HepG2 (cell line): ENCODE data around the gene ATP13A3. TPM values are rescaled to one million over a fixed set of nuclear protein-coding genes. Genes with fewer than 3 reads are reported as not detected.
"Not testable (repeated sequence)": the region's sequence is repeated elsewhere in the genome, so short reads cannot be mapped to it uniquely, and the experiment has no call there.

Experiments used
- ATAC-seq: fragments of 200-7000 bp; cut with Tn5 transposase; 3 replicates; pipeline ENCODE4 v1.9.1; 2020; ENCODE audit warnings: mild to moderate bottlenecking, moderate library complexity
- BruUV-seq: library from RNA; stranded (reverse); fragments of 400-500 nt; replicated peaks from 2 replicates; lab custom pipeline; 2021; lab: Mats Ljungman, UMichigan
- CTCF ChIA-PET: fragments of 300-600 bp; formaldehyde crosslinking; extraction: SDS; loops from one replicate; lab custom pipeline; 2021; ENCODE audit warnings: low total read pairs, inconsistent platforms, low intra/inter-chr PET ratio; lab: Yijun Ruan, JAX
- POLR2A ChIA-PET: fragments of 350-600 bp; sonication (Branson Sonifier 250); formaldehyde crosslinking; loops from one replicate; lab custom pipeline; 2020; ENCODE audit warnings: antibody characterized with exemption, inconsistent platforms; lab: Yijun Ruan, JAX
- DNase-seq: peaks from one replicate; pipeline ENCODE4 v3.0.0-alpha.2; 2015; ENCODE audit warnings: low spot score
- FAIRE-seq: peaks from 3 replicates; lab custom pipeline; 2011; peaks lifted over from hg19 to GRCh38; lab: Jason Lieb, UNC
- H2AFZ ChIP-seq: one replicate; pipeline ENCODE4 v1.6.1; 2011; ENCODE audit warnings: low read length, inconsistent platforms
- H3K27ac ChIP-seq: fragments of 300-600 bp; 3 replicates; pipeline ENCODE4 v1.8.0; 2011; ENCODE audit warnings: mixed run types, mild to moderate bottlenecking, mixed read lengths, low read length, inconsistent platforms; ENCODE audit not compliant: insufficient read depth; ENCODE audit errors: extremely low read length
- H3K27me3 ChIP-seq, 2 experiments: fragments of 200-600 bp in 1 of 2; 2 replicates in 1 of 2; 3 replicates in 1 of 2; pipeline versions ENCODE4 v1.6.0 to v1.8.0; 2011; ENCODE audit warnings: low read length in 2 of 2, mild to moderate bottlenecking in 2 of 2, moderate library complexity in 2 of 2, inconsistent platforms in 1 of 2; ENCODE audit not compliant: insufficient read depth in 2 of 2, control insufficient read depth in 1 of 2
- H3K36me3 ChIP-seq, 2 experiments: fragments of 200-600 bp in 1 of 2; replicated peaks in 1 of 2; 2 replicates in 1 of 2; 3 replicates in 1 of 2; pipeline versions ENCODE4 v1.5.1 to v1.8.0; 2011; ENCODE audit warnings: low read length in 2 of 2, inconsistent platforms in 1 of 2; ENCODE audit not compliant: insufficient read depth in 2 of 2, control insufficient read depth in 1 of 2
- H3K4me1 ChIP-seq: 2 replicates; pipeline ENCODE4 v1.5.1; 2012; ENCODE audit warnings: low read length, inconsistent platforms; ENCODE audit not compliant: insufficient read depth
- H3K4me2 ChIP-seq: 2 replicates; pipeline ENCODE4 v1.6.0; 2011; ENCODE audit warnings: low read depth, low read length, inconsistent platforms
- H3K4me3 ChIP-seq, 3 experiments: fragments of 200-600 bp in 1 of 3; sonication (generic), shearing (Covaris generic) in 1 of 3; replicated peaks in 1 of 3; 2 replicates each; pipeline ENCODE4 v1.5.1; 2011 to 2016; ENCODE audit warnings: low read length in 3 of 3, inconsistent platforms in 2 of 3, low read depth in 2 of 3, mild to moderate bottlenecking in 2 of 3, control low read depth in 1 of 3, mixed read lengths in 1 of 3; ENCODE audit not compliant: insufficient read depth in 1 of 3
- H3K79me2 ChIP-seq: one replicate; pipeline ENCODE4 v1.6.1; 2011; ENCODE audit warnings: low read length, inconsistent platforms; ENCODE audit not compliant: insufficient read depth
- H3K9ac ChIP-seq: 2 replicates; pipeline ENCODE4 v1.6.0; 2011; ENCODE audit warnings: mild to moderate bottlenecking, low read depth, low read length, inconsistent platforms; ENCODE audit not compliant: insufficient read depth
- H3K9me3 ChIP-seq: 2 replicates; pipeline ENCODE4 v1.5.1; 2012; ENCODE audit warnings: mild to moderate bottlenecking, low read length
- H4K20me1 ChIP-seq: 2 replicates; pipeline ENCODE4 v1.6.0; 2011; ENCODE audit warnings: inconsistent platforms, mild to moderate bottlenecking, low read length, moderate library complexity; ENCODE audit not compliant: insufficient read depth
- ATF7-NPFF ChIP-seq: sonication (generic); formaldehyde crosslinking; IDR thresholded peaks from 2 replicates; pipeline ENCODE4 v1.8.1; 2023; ENCODE audit warnings: mild to moderate bottlenecking, low read depth, missing genetic modification reagents, moderate library complexity
- CENPBD1 ChIP-seq: sonication (generic); formaldehyde crosslinking; IDR thresholded peaks from 2 replicates; pipeline ENCODE4 v1.8.0; 2022; ENCODE audit warnings: missing genetic modification reagents, low read depth, mild to moderate bottlenecking, borderline replicate concordance
- CHCHD3 ChIP-seq: sonication (generic); formaldehyde crosslinking; IDR thresholded peaks from 2 replicates; pipeline ENCODE4 v1.8.0; 2022; ENCODE audit warnings: mild to moderate bottlenecking, missing genetic modification reagents, moderate library complexity
- MBD4 ChIP-seq: IDR thresholded peaks from 2 replicates; pipeline ENCODE4 v1.6.1; 2012; ENCODE audit warnings: low read length, inconsistent platforms, borderline replicate concordance
- SOX13 ChIP-seq, 3 experiments: fragments of 450-650 bp in 1 of 3; sonication (generic) in 1 of 3; formaldehyde crosslinking in 1 of 3; IDR thresholded peaks in 2 of 3; conservative IDR thresholded peaks in 1 of 3; 2 replicates each; pipeline versions ENCODE4 v1.5.0 to v1.6.1; 2016 to 2020; ENCODE audit warnings: antibody characterized with exemption in 1 of 3, mild to moderate bottlenecking in 1 of 3, missing compliant biosample characterization in 1 of 3, missing genetic modification reagents in 1 of 3, moderate library complexity in 1 of 3
- ZNF333 ChIP-seq: sonication (generic); formaldehyde crosslinking; IDR thresholded peaks from 2 replicates; pipeline ENCODE4 v1.4.0; 2020; ENCODE audit warnings: mild to moderate bottlenecking, missing genetic modification reagents, borderline replicate concordance
- ZNF33B ChIP-seq: sonication (generic); formaldehyde crosslinking; IDR thresholded peaks from 2 replicates; pipeline ENCODE4 v1.5.1; 2020; ENCODE audit warnings: mild to moderate bottlenecking, missing genetic modification reagents
- ZNF383 ChIP-seq: sonication (generic); formaldehyde crosslinking; IDR thresholded peaks from 2 replicates; pipeline ENCODE4 v1.4.0; 2020; ENCODE audit warnings: missing genetic modification reagents, mild to moderate bottlenecking, borderline replicate concordance
- ZNF44 ChIP-seq: sonication (generic); formaldehyde crosslinking; IDR thresholded peaks from 2 replicates; pipeline ENCODE4 v1.5.1; 2020; ENCODE audit warnings: mild to moderate bottlenecking, missing genetic modification reagents
- WGBS: methylation state at CpG from one replicate; pipeline ENCODE4 v1.1.6; 2017; ENCODE audit warnings: low lambda C conversion rate; 5-methylcytosine and 5-hydroxymethylcytosine counted together
- in situ Hi-C: cut with HindIII; loops from 2 replicates; pipeline ENCODE4 v1.10.0; 2017; ENCODE audit warnings: low pct_unique_long_range_greater_than_20kb; ENCODE audit not compliant: extremely low pct_ligation_motif_present
- intact Hi-C: fragments of 100-400 bp; cut with micrococcal nuclease; formaldehyde crosslinking; loops from one replicate; pipeline ENCODE4 v1.10.0; 2022; ENCODE audit not compliant: unreplicated experiment
- polyA plus RNA-seq, 8 experiments: library from polyadenylated mRNA; depleted of rRNA in 3 of 8; stranded (reverse) in 7 of 8; unstranded in 1 of 8; fragments of >200 nt; fragmentation: Illumina TruSeq in 4 of 8; extraction: Trizol in 4 of 8; gene quantifications; 2 replicates each; pipeline versions ENCODE4 v1.2.1 to v1.2.3, GENCODE V29; 2011 to 2016; ENCODE audit warnings: low read depth in 4 of 8, missing spikeins in 1 of 8, mixed read lengths in 1 of 8; ENCODE audit not compliant: insufficient read depth in 1 of 8
- total RNA-seq, 5 experiments: library from RNA; depleted of rRNA; stranded (reverse); fragments of >200 nt; fragmentation: Illumina TruSeq; extraction: Trizol; gene quantifications; 2 replicates each; pipeline ENCODE4 v1.2.3, GENCODE V29; 2016; ENCODE audit warnings: low read depth in 1 of 5
- TF ChIP-seq, protein P1 (sequence below): sonication (generic); formaldehyde crosslinking; IDR thresholded peaks from 2 replicates; pipeline ENCODE4 v1.4.0; 2020; ENCODE audit warnings: missing genetic modification reagents
- TF ChIP-seq, protein P2 (sequence below): IDR thresholded peaks from 2 replicates; pipeline ENCODE4 v1.6.1; 2012; ENCODE audit warnings: low read depth, low read length, improper control_type of control experiment

Gene ATP13A3
- total and polyA plus RNA-seq, 2 of the 13 experiments (the other 11 are each of a cell fraction or from before 2014, with no cell fraction given) = 44.9 to 80.8 TPM

GRCh38 chr3:194493995-194494927, 7.5 kb upstream of the ATP13A3 start (continued):
- TF ChIP-seq, protein P1, sequence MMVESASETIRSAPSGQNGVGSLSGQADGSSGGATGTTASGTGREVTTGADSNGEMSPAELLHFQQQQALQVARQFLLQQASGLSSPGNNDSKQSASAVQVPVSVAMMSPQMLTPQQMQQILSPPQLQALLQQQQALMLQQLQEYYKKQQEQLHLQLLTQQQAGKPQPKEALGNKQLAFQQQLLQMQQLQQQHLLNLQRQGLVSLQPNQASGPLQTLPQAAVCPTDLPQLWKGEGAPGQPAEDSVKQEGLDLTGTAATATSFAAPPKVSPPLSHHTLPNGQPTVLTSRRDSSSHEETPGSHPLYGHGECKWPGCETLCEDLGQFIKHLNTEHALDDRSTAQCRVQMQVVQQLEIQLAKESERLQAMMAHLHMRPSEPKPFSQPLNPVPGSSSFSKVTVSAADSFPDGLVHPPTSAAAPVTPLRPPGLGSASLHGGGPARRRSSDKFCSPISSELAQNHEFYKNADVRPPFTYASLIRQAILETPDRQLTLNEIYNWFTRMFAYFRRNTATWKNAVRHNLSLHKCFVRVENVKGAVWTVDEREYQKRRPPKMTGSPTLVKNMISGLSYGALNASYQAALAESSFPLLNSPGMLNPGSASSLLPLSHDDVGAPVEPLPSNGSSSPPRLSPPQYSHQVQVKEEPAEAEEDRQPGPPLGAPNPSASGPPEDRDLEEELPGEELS (CRISPR knock-in tag) = peak; percentile 51; the same call in 1 of the 2 replicates
- 0 out of 2 replicates have a peak, but pooled peaks have one; percentile 25 for TF ChIP-seq ZNF383 (CRISPR knock-in tag)
- TF ChIP-seq ZNF44 (CRISPR knock-in tag) = 0 out of 2 replicates have a peak, but pooled peaks have one; percentile 38
- TF ChIP-seq SOX13 (IDR thresholded peaks at IDR 0.05) = not testable (repeated sequence)
- peak in 1 of 2 experiments; percentile 50; a peak in 1 of 4 replicates for TF ChIP-seq SOX13 (CRISPR knock-in tag; conservative IDR thresholded peaks at IDR 0.05 in 1 of 2, IDR thresholded peaks at IDR 0.05 in 1 of 2)
- TF ChIP-seq, all 625 proteins: peak for 31; not testable (repeated sequence) for 594

- no peak overlapping the region for H2AFZ ChIP-seq
- no peak overlapping the region for H3K4me3 ChIP-seq
- BruUV-seq = no TSS peak
- FAIRE-seq (no peak), DNase-seq (no peak), ATAC-seq (no peak)
- H3K36me3 ChIP-seq = no peaks in the 10 kb centered on the region
- no peak overlapping the region for H3K4me2 ChIP-seq
- H4K20me1 ChIP-seq = no peaks in the 10 kb centered on the region
- ChIA-PET POLR2A (no interaction called here), CTCF (no interaction called here)
- no peak overlapping the region for H3K27ac ChIP-seq
- no peaks in the 10 kb centered on the region for H3K79me2 ChIP-seq
- H3K9me3 ChIP-seq = no peaks in the 10 kb centered on the region
- peaks cover 77% of the 10 kb centered on the region for H3K4me1 ChIP-seq
- no peak overlapping the region for H3K9ac ChIP-seq
- peaks cover 0 to 1% of the 10 kb centered on the region in 2 experiments; a peak in 2 of 5 replicates for H3K27me3 ChIP-seq
- 72% methylated on average over 5 of the region's 5 CpGs for WGBS
- intact Hi-C loops (no loop called here), in situ Hi-C loops (no loop called here)
- TF ChIP-seq MBD4 (no peak), ATF7-NPFF (CRISPR knock-in tag) (no peak), ZNF333 (CRISPR knock-in tag) (no peak), ZNF33B (CRISPR knock-in tag) (no peak), CENPBD1 (no peak), CHCHD3 (CRISPR knock-in tag) (no peak)
- TF ChIP-seq, protein P2, sequence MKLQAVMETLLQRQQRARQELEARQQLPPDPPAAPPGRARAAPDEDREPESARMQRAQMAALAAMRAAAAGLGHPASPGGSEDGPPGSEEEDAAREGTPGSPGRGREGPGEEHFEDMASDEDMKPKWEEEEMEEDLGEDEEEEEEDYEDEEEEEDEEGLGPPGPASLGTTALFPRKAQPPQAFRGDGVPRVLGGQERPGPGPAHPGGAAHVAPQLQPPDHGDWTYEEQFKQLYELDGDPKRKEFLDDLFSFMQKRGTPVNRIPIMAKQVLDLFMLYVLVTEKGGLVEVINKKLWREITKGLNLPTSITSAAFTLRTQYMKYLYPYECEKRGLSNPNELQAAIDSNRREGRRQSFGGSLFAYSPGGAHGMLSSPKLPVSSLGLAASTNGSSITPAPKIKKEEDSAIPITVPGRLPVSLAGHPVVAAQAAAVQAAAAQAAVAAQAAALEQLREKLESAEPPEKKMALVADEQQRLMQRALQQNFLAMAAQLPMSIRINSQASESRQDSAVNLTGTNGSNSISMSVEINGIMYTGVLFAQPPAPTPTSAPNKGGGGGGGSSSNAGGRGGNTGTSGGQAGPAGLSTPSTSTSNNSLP = no peak
Observed at GRCh38 chr3:194492001-194492400, 5.2 kb upstream of the ATP13A3 start.
